Measurements from ENCODE around the gene ADAMTS16. TPM values are rescaled to one million over a fixed set of nuclear protein-coding genes. Genes with fewer than 3 reads are reported as not detected.

The ADAMTS16 gene
- total RNA-seq, 1 donor = 0.27 TPM

- no peak for DNase-seq (ENCODE audit: low read depth)
- H3K4me3 ChIP-seq (ENCODE audit: low read depth, low read length) = no peak overlapping the region
- no peak for TF ChIP-seq CTCF (IDR thresholded peaks at IDR 0.05; ENCODE audit: insufficient read depth, low read length)
These were observed 133.3 kb downstream of the ADAMTS16 start for GRCh38 chr5:5273398-5273797.

DNA sequence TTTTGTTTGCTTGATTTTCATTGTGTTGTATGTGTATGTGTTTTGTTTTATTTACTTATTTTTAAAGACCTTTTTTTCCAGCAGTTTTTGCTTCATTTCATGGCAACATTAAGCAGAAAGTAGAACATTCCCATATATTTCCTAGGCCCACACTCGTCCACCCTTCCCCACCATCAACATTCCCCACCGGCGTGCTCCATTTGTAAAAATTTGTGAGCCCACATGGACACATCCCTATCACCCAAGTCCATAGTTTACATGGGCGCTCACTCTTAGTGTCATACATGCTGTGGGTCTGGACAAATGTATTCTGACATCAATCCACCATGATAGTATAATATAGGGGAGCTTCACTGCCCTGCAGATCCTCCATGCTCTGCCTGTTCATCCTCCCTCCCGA, 133.8 kb downstream of the ADAMTS16 start:
- no peak for DNase-seq (ENCODE audit: low read depth)
- no peak overlapping the region for H3K4me3 ChIP-seq (ENCODE audit: low read depth, low read length)
- TF ChIP-seq CTCF (IDR thresholded peaks at IDR 0.05; ENCODE audit: insufficient read depth, low read length) = no peak

GRCh38 chr5:5275211-5275610, 135.1 kb downstream of the ADAMTS16 start:
- DNase-seq (ENCODE audit: low read depth) = no peak
- TF ChIP-seq CTCF (IDR thresholded peaks at IDR 0.05; ENCODE audit: insufficient read depth, low read length) = no peak
- no peak overlapping the region for H3K4me3 ChIP-seq (ENCODE audit: low read depth, low read length)

GRCh38 chr5:5276430-5276829, 136.3 kb downstream of the ADAMTS16 start:
- H3K4me3 ChIP-seq (ENCODE audit: low read depth, low read length) = no peak overlapping the region
- TF ChIP-seq CTCF (IDR thresholded peaks at IDR 0.05; ENCODE audit: insufficient read depth, low read length) = no peak
- no peak for DNase-seq (ENCODE audit: low read depth)

DNA sequence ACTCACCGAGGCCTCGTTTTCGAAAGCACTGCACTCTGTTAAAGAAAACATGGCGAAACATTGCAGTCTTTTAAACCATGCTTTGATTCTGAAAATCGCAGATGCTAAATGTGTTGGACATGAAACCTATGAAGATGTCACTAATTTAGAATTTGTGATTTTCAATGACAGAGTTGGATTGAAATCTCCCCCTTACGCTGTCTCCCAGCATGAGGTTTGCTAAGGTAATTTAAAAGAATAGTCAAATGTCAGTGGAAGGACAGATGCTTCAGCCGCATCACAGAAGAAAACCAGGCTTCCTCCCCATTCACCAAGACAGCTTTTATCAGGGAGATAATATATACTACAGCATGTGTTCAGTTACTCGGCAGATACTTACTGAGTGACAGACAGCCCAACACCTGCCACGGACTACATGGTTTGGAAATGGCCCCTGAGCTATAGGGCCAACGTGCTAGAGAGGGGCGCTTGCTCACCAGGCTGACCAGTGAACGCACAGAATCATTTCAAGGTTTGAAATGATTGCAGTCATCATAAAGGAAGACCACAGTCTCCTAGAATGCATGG, 136.9 kb downstream of the ADAMTS16 start:
- TF ChIP-seq CTCF (IDR thresholded peaks at IDR 0.05; ENCODE audit: insufficient read depth, low read length) = no peak
- DNase-seq (ENCODE audit: low read depth) = no peak
- no peak overlapping the region for H3K4me3 ChIP-seq (ENCODE audit: low read depth, low read length)

- no peak for TF ChIP-seq CTCF (IDR thresholded peaks at IDR 0.05; ENCODE audit: insufficient read depth, low read length)
- no peak for DNase-seq (ENCODE audit: low read depth)
These were observed 138.2 kb downstream of the ADAMTS16 start for GRCh38 chr5:5278201-5278814.

More at GRCh38 chr5:5278201-5278814, 138.2 kb downstream of the ADAMTS16 start:
- H3K4me3 ChIP-seq (ENCODE audit: low read depth, low read length) = no peak overlapping the region
